Adrenal gland (tissue), 5 donors: ENCODE measurements around the gene KIAA1328.

Experiments
- CTCF ChIP-seq, 6 experiments: fragments of 450-650 bp in 4 of 6; fragments of 200-600 bp in 2 of 6; sonication (generic) in 1 of 6; IDR thresholded peaks; 1 replicate in 5 of 6; 2 replicates in 1 of 6; pipeline versions ENCODE4 v1.5.1 to v1.8.0; 2016 to 2021; ENCODE audit warnings: antibody characterized with exemption in 6 of 6, mild to moderate bottlenecking in 2 of 6, moderate library complexity in 1 of 6
- POLR2A ChIP-seq, 2 donors: fragments of 450-650 bp; IDR thresholded peaks; one replicate each; pipeline ENCODE4 v1.6.1; 2017; ENCODE audit warnings: antibody characterized with exemption in 2 of 2, mild to moderate bottlenecking in 2 of 2, moderate library complexity in 1 of 2
- donor health status: DM: no; HTN: no; CAD: no.

- TF ChIP-seq CTCF (IDR thresholded peaks at IDR 0.05), result no peak
- no peak for TF ChIP-seq POLR2A (IDR thresholded peaks at IDR 0.05)
Measured at GRCh38 chr18:37156330-37156942, 327.5 kb downstream of the KIAA1328 start.
